Cardiac muscle cell (in vitro differentiated cells and primary cell): Measurements from ENCODE around the gene ARHGEF6. TPM values are rescaled to one million over a fixed set of nuclear protein-coding genes. Genes with fewer than 3 reads are reported as not detected.

Experiments used
- DNase-seq, 2 donors: peaks; one replicate each; pipeline versions ENCODE4 v3.0.0 to v3.0.0-alpha.2; 2010 to 2017; ENCODE audit warnings: low read depth in 1 of 2, low spot score in 1 of 2
- H3K27ac ChIP-seq: fragments of 200-600 bp; sonication (generic); 2 replicates; pipeline ENCODE4 v1.5.1; 2016
- H3K27me3 ChIP-seq: fragments of 200-600 bp; sonication (generic); 2 replicates; pipeline ENCODE4 v1.6.0; 2016; ENCODE audit warnings: control low read depth
- H3K36me3 ChIP-seq: fragments of 200-600 bp; sonication (generic); 2 replicates; pipeline ENCODE4 v1.5.1; 2016; ENCODE audit warnings: control low read depth
- H3K4me1 ChIP-seq: fragments of 200-600 bp; sonication (generic); 2 replicates; pipeline ENCODE4 v1.8.1; 2017; ENCODE audit warnings: low read depth, mild to moderate bottlenecking, mixed run types
- H3K4me3 ChIP-seq: fragments of 200-600 bp; sonication (generic); 2 replicates; pipeline ENCODE4 v1.5.1; 2016; ENCODE audit warnings: mild to moderate bottlenecking
- H3K9me3 ChIP-seq: fragments of 200-600 bp; sonication (generic); 2 replicates; pipeline ENCODE4 v1.5.1; 2017; ENCODE audit warnings: low read depth, mild to moderate bottlenecking, control low read depth
- CTCF ChIP-seq: IDR thresholded peaks from 2 replicates; pipeline ENCODE4 v1.5.1; 2012; ENCODE audit warnings: low read depth, mild to moderate bottlenecking, low read length
- polyA plus RNA-seq: library from polyadenylated mRNA; unstranded; fragments of >200 nt; fragmentation: Nextera tagmentation; extraction: Ambion mirVana; gene quantifications from 2 replicates; pipeline ENCODE4 v1.2.1, GENCODE V29; 2016
- total RNA-seq: library from RNA; depleted of rRNA; stranded (reverse); fragments of >200 nt; gene quantifications from 2 replicates; pipeline ENCODE4 v1.2.3, GENCODE V29; 2016

ARHGEF6 gene
- total and polyA plus RNA-seq, 2 experiments from 2014 or later: 2.4 to 2.7 TPM

GRCh38 chrX:136616987-136617685 lies 163.6 kb downstream of the ARHGEF6 start:
- no peak for DNase-seq
- no peak for TF ChIP-seq CTCF
- H3K27me3 ChIP-seq: no peaks in the 10 kb centered on the region
- no peak overlapping the region for H3K4me3 ChIP-seq
- H3K36me3 ChIP-seq: no peaks in the 10 kb centered on the region
- no peaks in the 10 kb centered on the region for H3K9me3 ChIP-seq
- H3K4me1 ChIP-seq: no peaks in the 10 kb centered on the region
- H3K27ac ChIP-seq: no peak overlapping the region

Other genes starting within 250 kb of the ARHGEF6 start
- not detected in 2 replicates for gene VGLL1, start 248.7 kb downstream of the ARHGEF6 start, total RNA-seq
- gene VGLL1, start 248.7 kb downstream of the ARHGEF6 start, polyA plus RNA-seq: not detected in 2 replicates
- not detected in 2 replicates for gene CD40LG, start 132.8 kb downstream of the ARHGEF6 start, total RNA-seq
- not detected in 2 replicates for gene CD40LG, start 132.8 kb downstream of the ARHGEF6 start, polyA plus RNA-seq
- 304 and 370 TPM in 2 replicates for gene RBMX, start 99.8 kb upstream of the ARHGEF6 start, total RNA-seq
- 169 and 232 TPM in 2 replicates for gene RBMX, start 99.8 kb upstream of the ARHGEF6 start, polyA plus RNA-seq